ENCODE results near the gene TXNDC17. TPM values are rescaled to one million over a fixed set of nuclear protein-coding genes. Genes with fewer than 3 reads are reported as not detected.
"Not testable (repeated sequence)": the region's sequence is repeated elsewhere in the genome, so short reads cannot be mapped to it uniquely, and the experiment has no call there.

Gene TXNDC17
- total RNA-seq, 2 donors from 2014 or later = 135 to 151 TPM

DNA sequence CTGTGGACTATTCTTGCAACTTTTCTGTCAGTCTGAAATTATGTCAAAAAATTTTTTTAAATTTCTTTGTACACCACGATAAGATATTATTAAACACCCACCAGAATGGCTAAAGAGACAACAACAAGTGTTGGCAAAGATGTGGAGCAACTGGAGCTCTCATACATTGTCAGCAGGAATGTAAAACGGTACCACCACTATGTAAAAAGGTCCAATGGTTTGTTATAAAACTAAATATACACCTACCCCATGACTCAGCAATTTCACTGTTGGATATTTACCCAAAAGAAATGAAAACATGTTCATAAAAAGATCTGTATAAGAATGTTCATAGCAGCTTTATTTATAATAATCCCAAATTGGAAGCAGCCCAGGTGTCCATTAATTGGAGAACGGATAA, 7.6 kb upstream of the TXNDC17 start:
- intact Hi-C loops (cut with DNase I, micrococcal nuclease) = no loop called here
- ATAC-seq (no peak), DNase-seq (no peak)

GRCh38 chr17:6636105-6636504, 4.8 kb upstream of the TXNDC17 start:
- ATAC-seq (no peak), DNase-seq (no peak)

GRCh38 chr17:6636616-6637457, 4.0 kb upstream of the TXNDC17 start:
- intact Hi-C loops (cut with DNase I, micrococcal nuclease) = no loop called here
- DNase-seq (no peak), ATAC-seq (no peak)

More at GRCh38 chr17:6636105-6636504, 4.8 kb upstream of the TXNDC17 start:
- intact Hi-C loops (cut with DNase I, micrococcal nuclease) = no loop called here

DNA sequence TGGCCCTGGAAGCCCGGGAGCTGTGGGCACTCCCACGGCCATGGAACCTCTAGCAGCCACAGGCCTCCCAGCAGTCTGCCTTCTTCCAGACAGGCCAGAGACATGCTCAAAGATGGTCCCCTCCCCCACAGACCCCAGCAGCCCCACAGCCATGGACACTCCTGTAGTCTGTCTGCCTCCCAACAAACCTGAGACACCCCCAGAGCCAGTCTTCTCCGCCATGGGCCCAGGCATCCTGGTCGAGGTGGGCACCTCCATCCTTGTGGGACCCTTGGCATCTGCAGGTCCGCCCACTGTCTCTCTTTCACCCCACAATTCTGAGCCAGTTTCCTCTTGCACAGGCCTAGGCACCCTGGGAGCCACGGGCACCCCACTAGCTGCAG, 3.4 kb upstream of the TXNDC17 start:
- ATAC-seq = no peak
- intact Hi-C loops (cut with DNase I, micrococcal nuclease) = no loop called here
- no peak for DNase-seq

GRCh38 chr17:6638046-6638908, 2.6 kb upstream of the TXNDC17 start:
- ATAC-seq (no peak), DNase-seq (no peak)
- intact Hi-C loops (cut with DNase I, micrococcal nuclease) = no loop called here

DNA sequence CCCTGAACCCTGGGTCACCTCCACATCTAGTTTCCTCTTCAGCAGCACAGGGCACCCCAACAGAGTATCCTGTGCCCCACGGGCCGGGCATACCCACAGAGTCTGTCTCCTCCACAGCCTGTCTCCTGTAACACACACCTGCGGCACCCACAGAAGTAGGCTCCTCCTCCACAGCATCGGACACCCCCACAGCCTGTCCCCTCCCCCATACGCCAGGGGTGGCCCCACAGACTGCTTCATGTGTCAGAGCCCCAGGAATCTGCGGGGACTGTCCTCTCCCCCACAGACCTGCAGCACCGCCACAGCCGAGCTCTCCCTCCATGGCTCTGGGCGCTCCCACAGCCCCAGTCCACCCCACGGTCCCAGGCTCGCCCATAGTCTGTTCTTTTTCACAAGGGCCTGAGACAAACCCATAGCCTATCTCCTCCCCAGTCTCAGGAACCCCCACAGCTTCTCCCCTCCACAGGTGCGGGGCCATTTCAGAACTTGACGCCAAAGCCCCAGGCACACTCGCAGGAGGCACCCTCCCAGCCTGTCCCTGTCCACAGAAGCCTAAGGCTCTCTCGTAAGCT, 1.8 kb upstream of the TXNDC17 start:
- ATAC-seq = no peak
- intact Hi-C loops (cut with DNase I, micrococcal nuclease) = no loop called here
- DNase-seq = peak in 1 of 2 donors; percentile 29

DNA sequence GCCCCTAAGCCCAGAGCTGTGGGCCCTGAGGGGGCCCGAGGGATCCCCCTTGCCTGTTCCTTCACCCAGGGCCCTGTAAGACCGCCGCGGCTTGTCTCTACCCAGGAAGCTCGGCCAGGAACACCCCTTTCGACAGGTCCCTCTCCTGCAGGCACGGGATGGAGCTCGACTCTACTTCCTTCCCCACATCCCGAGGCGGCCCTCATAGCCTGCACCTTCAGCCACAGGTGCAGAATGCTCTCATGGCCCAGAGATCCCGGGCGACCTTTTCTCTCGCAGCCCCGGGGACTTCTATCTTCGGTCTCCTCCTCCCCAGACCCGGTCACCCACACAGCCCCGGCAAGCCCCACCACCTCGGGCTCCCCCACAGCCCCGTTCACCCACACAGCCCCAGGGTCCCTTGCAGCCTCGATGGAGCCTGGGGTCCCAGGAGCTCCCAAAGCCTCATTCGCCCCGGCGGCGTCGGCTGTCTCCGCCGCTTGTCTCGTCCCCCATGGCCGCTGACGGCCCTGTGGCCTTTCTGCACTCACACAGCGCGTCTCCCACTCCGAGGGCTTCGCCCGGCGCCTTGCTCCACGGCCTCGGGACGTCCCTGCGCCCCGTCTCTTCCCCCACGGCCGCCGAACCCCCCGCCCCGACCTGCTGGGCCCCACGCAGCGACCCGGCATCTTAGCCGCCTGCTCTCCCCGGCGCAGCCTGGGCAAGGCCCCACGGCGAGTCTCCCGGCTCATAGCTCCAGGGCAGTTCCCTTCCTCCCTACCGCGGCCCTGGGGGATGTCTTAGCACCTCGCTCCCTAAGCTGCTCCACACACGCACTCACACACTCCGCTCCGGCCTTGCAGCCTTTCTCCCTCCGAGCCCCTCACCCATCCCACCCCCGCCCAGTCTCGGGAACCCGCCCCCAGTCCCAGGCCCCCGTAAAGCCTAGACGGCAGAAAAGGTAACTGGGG, 999 bp upstream of the TXNDC17 start:
- ATAC-seq (peak; percentile 54), DNase-seq (peak; percentile 37 to 55)
- intact Hi-C loops (cut with DNase I, micrococcal nuclease) = no loop called here

- no peak for DNase-seq
- peak; percentile 52 for ATAC-seq
- intact Hi-C loops (cut with DNase I, micrococcal nuclease) = no loop called here
Observed at GRCh38 chr17:6641247-6641863, 495 bp downstream of the TXNDC17 start.

DNA sequence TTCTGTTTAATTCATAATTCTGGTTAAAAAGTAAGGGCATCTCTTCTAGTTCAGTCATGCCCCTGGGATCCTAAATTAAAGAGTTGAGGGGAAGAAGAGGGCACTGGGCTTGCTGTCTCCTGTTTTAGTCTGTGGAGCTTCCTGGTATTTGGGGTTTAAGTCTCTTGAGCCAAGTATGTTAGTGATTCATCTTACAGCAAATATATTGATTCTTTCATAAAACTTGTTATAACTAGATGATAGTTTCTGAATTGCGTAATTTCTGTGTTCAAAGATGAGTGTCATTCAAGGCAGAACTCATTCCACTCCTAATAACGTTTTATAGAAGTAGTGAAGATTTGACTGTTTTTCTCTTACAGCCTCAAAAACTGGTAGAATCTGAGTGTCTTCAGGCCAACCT, 1.7 kb downstream of the TXNDC17 start:
- intact Hi-C loops (cut with DNase I, micrococcal nuclease) = no loop called here
- DNase-seq (no peak), ATAC-seq (no peak)

GRCh38 chr17:6643451-6644125, 2.7 kb downstream of the TXNDC17 start:
- ATAC-seq (no peak), DNase-seq (no peak)
- intact Hi-C loops (cut with DNase I, micrococcal nuclease) = no loop called here

GRCh38 chr17:6648181-6648580, 7.3 kb downstream of the TXNDC17 start:
- DNase-seq (no peak), ATAC-seq (no peak)
- intact Hi-C loops (cut with DNase I, micrococcal nuclease) = no loop called here

DNA sequence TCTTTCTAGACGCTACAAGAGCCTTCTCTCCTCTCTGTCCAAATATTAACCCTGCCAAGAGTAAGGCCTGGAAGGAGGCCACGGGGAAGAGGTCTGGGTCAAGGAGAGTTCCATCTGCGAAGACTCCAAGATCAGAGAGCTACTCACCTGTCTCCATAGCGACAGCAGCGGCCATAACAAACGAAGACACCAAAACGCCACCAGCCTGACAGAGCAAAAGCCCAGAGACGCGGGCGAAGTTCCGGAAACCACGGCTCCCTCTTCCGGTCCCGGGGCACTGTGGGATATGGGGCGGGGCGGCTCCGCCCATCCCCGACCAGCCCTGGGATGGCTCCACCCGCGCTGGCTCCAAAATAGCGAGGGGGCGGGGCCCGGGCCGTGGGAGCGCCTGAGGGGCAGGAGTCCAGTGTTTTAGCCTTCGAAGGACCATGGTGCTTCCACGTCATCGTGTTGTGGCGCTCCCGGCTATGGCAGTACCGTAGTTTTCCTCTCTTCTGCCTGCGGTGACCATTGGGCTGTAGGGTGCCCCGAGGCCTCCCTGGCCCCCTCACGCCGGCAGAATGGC, 10.6 kb downstream of the TXNDC17 start, which contains the start of the genes C17orf100 and MED31:
Gene C17orf100 (plus strand): TSS at position 409 of the 565 bp plus-strand sequence. CDS start 152 bp downstream, at position 561.
Gene MED31 (minus strand): TSS at position 252 of the 565 bp plus-strand sequence. CDS start 77 bp downstream, at position 175.
- intact Hi-C loops (cut with DNase I, micrococcal nuclease) = no loop called here
- ATAC-seq (peak; percentile 92), DNase-seq (peak; percentile 94 to 97)

- intact Hi-C loops (cut with DNase I, micrococcal nuclease) = no loop called here
- peak; percentile 51 for ATAC-seq
- DNase-seq = peak; percentile 62 to 75
Observed at GRCh38 chr17:6651919-6652452, 11.1 kb downstream of the TXNDC17 start.

DNA sequence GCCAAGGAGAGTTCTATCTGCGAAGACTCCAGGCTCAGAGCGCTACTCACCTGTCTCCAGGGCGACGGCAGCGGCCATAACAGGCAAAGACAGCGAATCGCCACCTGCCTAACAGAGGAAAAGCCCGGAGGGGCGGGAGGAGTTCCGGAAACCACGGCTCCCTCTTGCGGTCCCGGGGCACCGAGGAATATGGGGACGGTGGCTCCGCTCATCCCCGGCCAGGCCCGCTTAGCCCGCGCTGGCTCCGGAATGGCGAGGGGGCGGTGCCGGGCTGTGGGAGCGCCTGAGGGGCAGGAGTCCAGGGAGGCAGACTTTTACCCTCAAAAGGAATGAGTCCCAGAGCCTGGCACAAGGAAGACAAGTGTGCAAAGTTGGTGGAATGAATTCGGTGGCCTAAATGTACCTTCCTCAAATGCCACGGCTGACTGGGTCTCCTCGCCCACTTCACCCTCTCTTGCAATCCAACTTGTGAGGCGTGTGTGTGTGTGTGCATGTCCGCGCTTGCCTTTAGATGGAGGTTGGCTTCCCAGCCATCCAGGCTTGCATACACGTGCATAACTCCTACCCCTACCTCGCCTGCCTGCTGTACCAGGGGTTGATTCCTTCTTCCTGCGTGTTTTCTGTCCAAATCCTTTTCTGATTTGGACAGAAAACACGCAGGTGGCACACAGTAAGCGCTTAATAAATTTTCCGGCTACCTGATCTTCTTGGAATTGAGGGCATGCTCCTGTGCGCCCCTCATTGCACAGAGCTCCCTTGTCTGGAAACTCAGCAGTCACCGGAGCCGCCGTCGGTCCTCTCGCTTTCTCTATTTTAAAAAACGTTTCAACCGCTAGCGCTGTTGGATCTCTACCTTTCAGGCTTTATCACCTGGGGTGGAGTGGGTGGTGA, 14.2 kb downstream of the TXNDC17 start:
- DNase-seq = peak; percentile 44 to 79
- ATAC-seq = peak; percentile 50
- intact Hi-C loops (cut with DNase I, micrococcal nuclease) = no loop called here

DNA sequence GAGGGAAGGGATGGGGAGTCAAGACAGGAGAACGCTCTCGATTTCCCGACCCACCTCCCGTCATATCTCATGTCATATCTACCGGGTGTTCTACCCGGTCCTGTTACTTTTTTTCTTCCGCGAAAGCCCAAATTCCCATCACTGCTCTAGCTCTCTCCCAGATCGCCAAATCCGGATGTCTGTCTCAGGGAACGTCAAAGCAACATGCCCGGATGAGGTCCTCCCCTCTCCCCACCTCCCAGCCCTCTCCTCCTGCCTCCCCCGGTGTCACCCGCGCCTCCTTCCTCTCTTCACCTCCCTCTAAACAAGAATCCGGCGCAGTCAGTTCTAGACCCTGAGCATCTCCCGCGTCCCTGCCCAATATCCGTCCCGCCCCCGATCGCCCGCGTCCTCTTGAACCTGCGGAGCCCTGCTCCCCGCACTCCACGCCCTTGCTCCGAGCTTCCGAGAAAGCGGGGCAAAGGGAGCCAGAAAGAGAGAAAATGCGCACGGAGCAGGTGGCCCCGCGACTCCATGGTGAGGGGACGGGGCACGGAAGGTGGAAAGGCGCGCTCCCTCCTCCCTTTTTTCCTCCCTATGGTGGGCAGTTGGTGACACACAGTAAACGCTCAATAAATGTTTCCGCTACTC, 15.0 kb downstream of the TXNDC17 start:
- ATAC-seq; intact Hi-C loops (cut with DNase I, micrococcal nuclease); DNase-seq: not testable (repeated sequence)
